Measurements from ENCODE around the gene LTBP2. TPM values are rescaled to one million over a fixed set of nuclear protein-coding genes. Genes with fewer than 3 reads are reported as not detected.
A peak's percentile ranks its signal among the peaks of the same experiment; 100 is the strongest.

Gene LTBP2
- total and polyA plus RNA-seq, 2 experiments from 2014 or later: 2.0 to 5.4 TPM

DNA sequence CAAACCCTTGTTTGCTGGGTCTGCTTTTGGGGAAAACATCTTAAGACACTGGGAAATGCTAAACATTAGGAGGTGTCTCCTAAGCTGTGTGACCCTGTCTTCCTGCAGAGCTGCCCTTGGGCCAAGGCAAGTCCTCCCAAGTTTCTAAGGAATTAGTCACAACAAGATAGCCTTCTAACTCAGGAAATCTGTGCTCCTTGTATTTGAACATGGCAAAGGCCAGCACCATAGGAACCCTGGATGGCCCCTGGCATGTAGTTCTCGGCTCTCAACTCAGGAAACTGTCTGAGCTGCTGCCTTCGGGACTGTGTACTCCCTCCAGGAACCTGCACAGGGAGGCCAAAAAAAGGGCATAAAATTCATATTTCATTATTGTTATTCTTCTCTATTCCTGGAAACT is 37.6 kb upstream of the LTBP2 start:
- H3K36me3 ChIP-seq: no peaks in the 10 kb centered on the region
- H3K9me3 ChIP-seq (ENCODE audit: low read depth): no peaks in the 10 kb centered on the region
- no peaks in the 10 kb centered on the region for H3K27me3 ChIP-seq
- no peak overlapping the region for H3K4me3 ChIP-seq
- no peak overlapping the region for H3K27ac ChIP-seq
- TF ChIP-seq, protein P1, sequence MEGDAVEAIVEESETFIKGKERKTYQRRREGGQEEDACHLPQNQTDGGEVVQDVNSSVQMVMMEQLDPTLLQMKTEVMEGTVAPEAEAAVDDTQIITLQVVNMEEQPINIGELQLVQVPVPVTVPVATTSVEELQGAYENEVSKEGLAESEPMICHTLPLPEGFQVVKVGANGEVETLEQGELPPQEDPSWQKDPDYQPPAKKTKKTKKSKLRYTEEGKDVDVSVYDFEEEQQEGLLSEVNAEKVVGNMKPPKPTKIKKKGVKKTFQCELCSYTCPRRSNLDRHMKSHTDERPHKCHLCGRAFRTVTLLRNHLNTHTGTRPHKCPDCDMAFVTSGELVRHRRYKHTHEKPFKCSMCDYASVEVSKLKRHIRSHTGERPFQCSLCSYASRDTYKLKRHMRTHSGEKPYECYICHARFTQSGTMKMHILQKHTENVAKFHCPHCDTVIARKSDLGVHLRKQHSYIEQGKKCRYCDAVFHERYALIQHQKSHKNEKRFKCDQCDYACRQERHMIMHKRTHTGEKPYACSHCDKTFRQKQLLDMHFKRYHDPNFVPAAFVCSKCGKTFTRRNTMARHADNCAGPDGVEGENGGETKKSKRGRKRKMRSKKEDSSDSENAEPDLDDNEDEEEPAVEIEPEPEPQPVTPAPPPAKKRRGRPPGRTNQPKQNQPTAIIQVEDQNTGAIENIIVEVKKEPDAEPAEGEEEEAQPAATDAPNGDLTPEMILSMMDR (IDR thresholded peaks at IDR 0.05; ENCODE audit: low read depth, low read length): no peak
- H3K4me1 ChIP-seq (ENCODE audit: low read depth): peaks cover 9% of the 10 kb centered on the region
- peak in 1 of 2 donors; percentile 38 for DNase-seq (ENCODE audit: low read depth in 1 of 2, low spot score in 1 of 2)

DNA sequence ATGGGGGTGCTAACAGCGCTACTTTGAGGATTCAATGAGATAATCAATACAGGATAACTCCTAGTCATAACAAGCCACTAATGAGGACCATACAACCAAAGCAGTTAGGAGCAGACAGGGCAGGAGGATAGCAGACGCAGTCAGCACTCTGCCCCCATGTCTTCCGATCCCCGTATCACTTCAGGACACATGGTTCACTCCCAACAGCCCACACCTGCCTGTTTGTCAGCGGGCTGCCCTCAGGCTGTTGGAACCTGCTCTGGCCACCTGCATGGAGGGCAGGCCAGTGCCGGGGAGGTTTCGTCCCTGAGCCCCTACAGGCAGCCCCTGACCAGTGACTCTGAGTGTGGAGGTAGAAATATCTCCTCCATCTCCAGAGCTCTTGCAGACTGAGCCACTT is 37.1 kb upstream of the LTBP2 start:
- TF ChIP-seq, protein P1 (IDR thresholded peaks at IDR 0.05; ENCODE audit: low read depth, low read length): no peak
- Histone ChIP-seq H3K9me3 (ENCODE audit: low read depth) (no peaks in the 10 kb centered on the region), H3K36me3 (no peaks in the 10 kb centered on the region), H3K4me3 (no peak overlapping the region), H3K27me3 (no peaks in the 10 kb centered on the region), H3K27ac (no peak overlapping the region), H3K4me1 (ENCODE audit: low read depth) (peaks cover 4% of the 10 kb centered on the region)
- DNase-seq (ENCODE audit: low read depth in 1 of 2, low spot score in 1 of 2): no peak

DNA sequence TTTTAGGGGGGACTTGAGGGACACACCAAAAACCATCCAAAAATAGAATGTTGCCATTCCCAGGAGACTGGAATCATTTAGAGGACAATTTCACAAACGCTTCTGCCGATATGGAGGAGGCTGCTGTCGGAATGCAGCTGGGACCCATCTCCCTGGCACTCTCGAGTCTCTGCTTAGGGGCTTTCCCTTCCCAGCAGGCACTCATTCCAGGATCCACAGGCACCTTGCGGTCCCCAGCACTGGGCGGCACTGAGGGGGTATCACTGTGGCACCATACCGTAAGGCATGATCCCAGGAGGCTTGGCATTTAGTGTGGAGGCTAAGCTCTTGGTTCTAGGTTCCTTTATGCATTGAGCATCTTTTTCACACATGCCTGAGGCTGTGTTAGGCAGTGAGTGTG is 36.6 kb upstream of the LTBP2 start:
- no peak for DNase-seq (ENCODE audit: low read depth in 1 of 2, low spot score in 1 of 2)
- TF ChIP-seq, protein P1 (IDR thresholded peaks at IDR 0.05; ENCODE audit: low read depth, low read length): no peak
- no peaks in the 10 kb centered on the region for H3K27me3 ChIP-seq
- no peak overlapping the region for H3K4me3 ChIP-seq
- no peaks in the 10 kb centered on the region for H3K9me3 ChIP-seq (ENCODE audit: low read depth)
- no peak overlapping the region for H3K27ac ChIP-seq
- H3K4me1 ChIP-seq (ENCODE audit: low read depth): peaks cover 4% of the 10 kb centered on the region
- no peaks in the 10 kb centered on the region for H3K36me3 ChIP-seq

DNA sequence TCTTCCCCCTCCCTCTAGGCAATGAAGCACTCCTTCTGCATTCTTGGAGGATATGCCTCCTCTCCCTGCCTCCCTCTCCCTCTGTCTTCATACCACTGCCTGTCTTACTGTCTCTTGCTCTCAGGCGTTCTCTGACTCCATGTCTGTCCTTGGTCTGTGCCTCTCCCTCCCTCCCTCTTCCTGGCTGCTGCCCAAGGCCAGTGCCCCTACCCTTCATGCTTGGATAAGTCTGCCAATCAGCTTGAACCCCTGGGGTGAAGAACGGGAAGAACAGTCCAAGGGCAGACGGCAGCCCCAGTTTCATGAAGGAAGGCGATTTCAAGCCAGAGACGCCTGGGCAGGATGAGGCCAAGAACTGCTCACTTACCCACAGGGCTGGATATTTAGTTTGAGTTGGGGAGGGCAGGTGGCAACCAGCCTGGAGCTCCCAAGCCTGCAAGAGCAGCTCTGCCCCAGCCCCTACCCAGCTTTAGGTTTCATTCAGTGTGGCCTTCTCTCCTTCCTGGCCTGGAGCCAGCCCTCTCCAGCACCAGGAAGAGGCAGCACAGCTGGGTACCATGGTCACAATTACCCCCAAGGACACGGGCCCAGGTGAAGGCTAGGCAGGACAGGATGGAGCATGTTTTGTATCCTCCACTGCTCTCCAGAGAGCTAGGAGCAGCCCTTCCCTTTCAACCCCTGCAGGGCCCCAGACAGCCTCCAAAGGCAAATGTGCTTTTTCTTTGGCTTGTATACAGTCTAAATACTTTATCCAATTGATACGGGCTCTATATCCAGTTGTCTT is 35.8 kb upstream of the LTBP2 start:
- H3K4me1 ChIP-seq (ENCODE audit: low read depth): peaks cover 4% of the 10 kb centered on the region
- H3K9me3 ChIP-seq (ENCODE audit: low read depth): no peaks in the 10 kb centered on the region
- H3K27me3 ChIP-seq: no peaks in the 10 kb centered on the region
- H3K4me3 ChIP-seq: no peak overlapping the region
- H3K36me3 ChIP-seq: no peaks in the 10 kb centered on the region
- no peak for DNase-seq (ENCODE audit: low read depth in 1 of 2, low spot score in 1 of 2)
- TF ChIP-seq, protein P1 (IDR thresholded peaks at IDR 0.05; ENCODE audit: low read depth, low read length): no peak
- no peak overlapping the region for H3K27ac ChIP-seq

DNA sequence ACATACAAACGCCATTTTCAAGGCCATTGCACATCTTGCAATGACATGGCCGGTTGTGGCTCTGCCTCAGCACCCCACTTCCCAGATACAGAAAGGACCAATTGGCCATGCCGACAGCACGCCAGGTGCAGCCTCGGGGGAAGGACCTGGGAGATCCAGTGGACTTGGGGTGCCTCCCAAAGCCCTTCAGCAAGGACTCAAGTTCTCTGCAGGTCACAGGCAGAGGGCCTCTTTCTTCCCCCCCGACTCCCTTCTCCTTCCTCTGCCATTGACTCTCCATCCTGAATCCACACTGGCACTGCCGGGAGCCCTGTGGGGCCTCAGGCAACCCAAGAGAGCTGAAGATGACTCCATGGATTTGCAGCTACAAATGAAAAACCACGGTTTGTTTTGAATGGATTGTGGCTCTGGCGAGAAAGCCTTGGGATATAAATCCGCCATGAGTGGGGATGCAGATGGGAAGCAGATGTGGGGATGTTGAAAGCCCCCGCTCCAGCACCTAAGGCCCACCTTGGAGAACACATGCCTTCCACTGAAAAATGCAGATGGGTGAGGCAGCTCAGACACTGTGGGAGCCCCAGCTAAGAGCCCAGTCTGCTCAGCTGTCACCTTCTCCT is 35.1 kb upstream of the LTBP2 start:
- DNase-seq (ENCODE audit: low read depth in 1 of 2, low spot score in 1 of 2): no peak
- H3K27ac ChIP-seq: no peak overlapping the region
- TF ChIP-seq, protein P1 (IDR thresholded peaks at IDR 0.05; ENCODE audit: low read depth, low read length): no peak
- H3K9me3 ChIP-seq (ENCODE audit: low read depth): no peaks in the 10 kb centered on the region
- H3K36me3 ChIP-seq: no peaks in the 10 kb centered on the region
- no peak overlapping the region for H3K4me3 ChIP-seq
- peaks cover 4% of the 10 kb centered on the region for H3K4me1 ChIP-seq (ENCODE audit: low read depth)
- no peaks in the 10 kb centered on the region for H3K27me3 ChIP-seq
